Measurements from ENCODE around the gene SHROOM4. TPM values are rescaled to one million over a fixed set of nuclear protein-coding genes. Genes with fewer than 3 reads are reported as not detected.

Gene SHROOM4
- total and polyA plus RNA-seq, 2 of the 13 experiments (the other 11 are each of a cell fraction or from before 2014, with no cell fraction given), result 0.08 to 0.18 TPM

GRCh38 chrX:50586980-50587379 is 227.0 kb downstream of the SHROOM4 start (continued):
- TF ChIP-seq ZNF138 (CRISPR knock-in tag; IDR thresholded peaks at IDR 0.05; ENCODE audit: low read depth), result no peak
- TF ChIP-seq HOXA3 (CRISPR knock-in tag; IDR thresholded peaks at IDR 0.05), result no peak
- TF ChIP-seq HES4 (CRISPR knock-in tag; IDR thresholded peaks at IDR 0.05; ENCODE audit: borderline replicate concordance), result no peak
- no peak for TF ChIP-seq ZNF781 (CRISPR knock-in tag; IDR thresholded peaks at IDR 0.05; ENCODE audit: borderline replicate concordance, not compliant biosample characterization)
- TF ChIP-seq CBX5 (CRISPR knock-in tag; IDR thresholded peaks at IDR 0.05; ENCODE audit: borderline replicate concordance), result no peak
- no peak for TF ChIP-seq MXD4 (CRISPR knock-in tag; IDR thresholded peaks at IDR 0.05)
- TF ChIP-seq ZNF713 (CRISPR knock-in tag; IDR thresholded peaks at IDR 0.05), result no peak
- TF ChIP-seq HNRNPH1 (optimal IDR thresholded peaks at IDR 0.05; ENCODE audit: low read depth, low read length), result no peak
- no peak for TF ChIP-seq ZBTB4 (CRISPR knock-in tag; IDR thresholded peaks at IDR 0.05; ENCODE audit: borderline replicate concordance)

- BruUV-seq (replicated peaks), result no TSS peak
- intact Hi-C loops (cut with micrococcal nuclease; ENCODE audit: unreplicated experiment), result loop anchor here (10.0 kb wide), 3 partner anchors 182 to 482 kb away; no protein-coding TSS in a partner anchor
- TF ChIP-seq POLR2A (IDR thresholded peaks at IDR 0.05; ENCODE audit: insufficient read depth in 1 of 2, low read depth in 2 of 2, low read length in 2 of 2) (no peak), NFYC (CRISPR knock-in tag; IDR thresholded peaks at IDR 0.05) (no peak), ATF5 (CRISPR knock-in tag; IDR thresholded peaks at IDR 0.05; ENCODE audit: low read depth) (no peak), GZF1 (CRISPR knock-in tag; IDR thresholded peaks at IDR 0.05) (no peak), NR3C1 (CRISPR knock-in tag; IDR thresholded peaks at IDR 0.05) (no peak), ZNF749 (CRISPR knock-in tag; IDR thresholded peaks at IDR 0.05; ENCODE audit: borderline replicate concordance) (no peak), ZNF792 (CRISPR knock-in tag; IDR thresholded peaks at IDR 0.05) (no peak), ZNF616 (CRISPR knock-in tag; IDR thresholded peaks at IDR 0.05; ENCODE audit: low read depth) (no peak), NFE2L1 (CRISPR knock-in tag; IDR thresholded peaks at IDR 0.05; ENCODE audit: borderline replicate concordance) (no peak), STAG1 (CRISPR knock-in tag; IDR thresholded peaks at IDR 0.05) (no peak), MAX (IDR thresholded peaks at IDR 0.05) (no peak), RFXANK (CRISPR knock-in tag; IDR thresholded peaks at IDR 0.05) (no peak), ISX (CRISPR knock-in tag; conservative IDR thresholded peaks at IDR 0.05) (no peak), ZNF556 (CRISPR knock-in tag; IDR thresholded peaks at IDR 0.05; ENCODE audit: borderline replicate concordance) (no peak), SCMH1 (CRISPR knock-in tag; IDR thresholded peaks at IDR 0.05; ENCODE audit: borderline replicate concordance) (no peak)
Measured at GRCh38 chrX:50586407-50586806, 227.6 kb downstream of the SHROOM4 start.

More at GRCh38 chrX:50586407-50586806, 227.6 kb downstream of the SHROOM4 start:
- Histone ChIP-seq H4K20me1 (ENCODE audit: insufficient read depth, low read length) (no peaks in the 10 kb centered on the region), H3K4me1 (ENCODE audit: insufficient read depth, low read length) (no peaks in the 10 kb centered on the region), H3K27me3 (ENCODE audit: control insufficient read depth in 1 of 2, insufficient read depth in 2 of 2, low read length in 2 of 2) (no peaks in the 10 kb centered on the region), H3K9me3 (ENCODE audit: low read length) (no peaks in the 10 kb centered on the region), H2AFZ (ENCODE audit: low read length) (no peak overlapping the region), H3K4me3 (replicated peaks in 1 of 3; ENCODE audit: insufficient read depth in 1 of 3, low read depth in 2 of 3, low read length in 3 of 3) (no peak overlapping the region), H3K4me2 (ENCODE audit: low read depth, low read length) (no peak overlapping the region), H3K36me3 (replicated peaks in 1 of 2; ENCODE audit: control insufficient read depth in 1 of 2, insufficient read depth in 2 of 2, low read length in 2 of 2) (no peaks in the 10 kb centered on the region), H3K27ac (ENCODE audit: extremely low read length, insufficient read depth, low read length) (no peak overlapping the region), H3K9ac (ENCODE audit: insufficient read depth, low read depth, low read length) (no peak overlapping the region), H3K79me2 (ENCODE audit: insufficient read depth, low read length) (no peaks in the 10 kb centered on the region)
- no peak for DNase-seq (ENCODE audit: low spot score)
- no peak for FAIRE-seq
- in situ Hi-C loops (cut with HindIII; ENCODE audit: extremely low pct_ligation_motif_present, low pct_unique_long_range_greater_than_20kb), result loop anchor here (25.0 kb wide), 2 partner anchors 474 to 674 kb away; partner anchors contain the start of gene CLCN5
- ChIA-PET CTCF (ENCODE audit: low intra/inter-chr PET ratio, low total read pairs) (no interaction called here), POLR2A (no interaction called here)
- ATAC-seq, result no peak

Data from HepG2 (cell line).